Measurements from ENCODE around the gene ZNF865. TPM values are rescaled to one million over a fixed set of nuclear protein-coding genes. Genes with fewer than 3 reads are reported as not detected.
A peak's percentile ranks its signal among the peaks of the same experiment; 100 is the strongest.

ZNF865 gene
- total RNA-seq, 1 donor from 2014 or later: 21.4 TPM

DNA sequence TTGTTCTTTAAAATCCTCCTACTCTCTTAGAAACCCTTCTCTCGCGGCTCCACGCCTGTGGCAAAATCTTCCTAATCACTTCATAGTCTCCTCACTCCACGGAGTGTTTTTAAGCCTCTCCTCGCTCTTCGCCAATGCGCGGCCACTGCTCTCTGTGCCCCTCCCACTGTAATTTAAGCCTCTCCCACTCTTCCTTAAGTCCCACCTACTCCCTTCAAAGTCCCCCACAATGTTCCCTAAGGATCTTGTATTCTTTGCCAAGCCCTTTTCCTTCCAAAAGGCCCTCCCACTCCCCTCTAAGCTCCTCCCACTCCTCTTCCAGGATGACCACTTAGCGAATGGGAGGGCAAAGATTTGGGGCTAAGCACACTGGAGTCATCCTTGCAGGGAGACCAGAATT is 7.4 kb upstream of the ZNF865 start:
- TF ChIP-seq, protein P1, sequence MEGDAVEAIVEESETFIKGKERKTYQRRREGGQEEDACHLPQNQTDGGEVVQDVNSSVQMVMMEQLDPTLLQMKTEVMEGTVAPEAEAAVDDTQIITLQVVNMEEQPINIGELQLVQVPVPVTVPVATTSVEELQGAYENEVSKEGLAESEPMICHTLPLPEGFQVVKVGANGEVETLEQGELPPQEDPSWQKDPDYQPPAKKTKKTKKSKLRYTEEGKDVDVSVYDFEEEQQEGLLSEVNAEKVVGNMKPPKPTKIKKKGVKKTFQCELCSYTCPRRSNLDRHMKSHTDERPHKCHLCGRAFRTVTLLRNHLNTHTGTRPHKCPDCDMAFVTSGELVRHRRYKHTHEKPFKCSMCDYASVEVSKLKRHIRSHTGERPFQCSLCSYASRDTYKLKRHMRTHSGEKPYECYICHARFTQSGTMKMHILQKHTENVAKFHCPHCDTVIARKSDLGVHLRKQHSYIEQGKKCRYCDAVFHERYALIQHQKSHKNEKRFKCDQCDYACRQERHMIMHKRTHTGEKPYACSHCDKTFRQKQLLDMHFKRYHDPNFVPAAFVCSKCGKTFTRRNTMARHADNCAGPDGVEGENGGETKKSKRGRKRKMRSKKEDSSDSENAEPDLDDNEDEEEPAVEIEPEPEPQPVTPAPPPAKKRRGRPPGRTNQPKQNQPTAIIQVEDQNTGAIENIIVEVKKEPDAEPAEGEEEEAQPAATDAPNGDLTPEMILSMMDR (IDR thresholded peaks at IDR 0.05; ENCODE audit: unreplicated experiment): no peak
- Mint-ChIP-seq H3K4me3 (no peak overlapping the region), H3K27me3 (ENCODE audit: low read depth) (no peaks in the 10 kb centered on the region), H3K4me1 (peaks cover 16% of the 10 kb centered on the region), H3K27ac (no peak overlapping the region), H3K9me3 (peaks cover 11% of the 10 kb centered on the region), H3K36me3 (peaks cover 41% of the 10 kb centered on the region)
- no peak for DNase-seq (ENCODE audit: low spot score in 2 of 2, unreplicated experiment in 2 of 2)

DNA sequence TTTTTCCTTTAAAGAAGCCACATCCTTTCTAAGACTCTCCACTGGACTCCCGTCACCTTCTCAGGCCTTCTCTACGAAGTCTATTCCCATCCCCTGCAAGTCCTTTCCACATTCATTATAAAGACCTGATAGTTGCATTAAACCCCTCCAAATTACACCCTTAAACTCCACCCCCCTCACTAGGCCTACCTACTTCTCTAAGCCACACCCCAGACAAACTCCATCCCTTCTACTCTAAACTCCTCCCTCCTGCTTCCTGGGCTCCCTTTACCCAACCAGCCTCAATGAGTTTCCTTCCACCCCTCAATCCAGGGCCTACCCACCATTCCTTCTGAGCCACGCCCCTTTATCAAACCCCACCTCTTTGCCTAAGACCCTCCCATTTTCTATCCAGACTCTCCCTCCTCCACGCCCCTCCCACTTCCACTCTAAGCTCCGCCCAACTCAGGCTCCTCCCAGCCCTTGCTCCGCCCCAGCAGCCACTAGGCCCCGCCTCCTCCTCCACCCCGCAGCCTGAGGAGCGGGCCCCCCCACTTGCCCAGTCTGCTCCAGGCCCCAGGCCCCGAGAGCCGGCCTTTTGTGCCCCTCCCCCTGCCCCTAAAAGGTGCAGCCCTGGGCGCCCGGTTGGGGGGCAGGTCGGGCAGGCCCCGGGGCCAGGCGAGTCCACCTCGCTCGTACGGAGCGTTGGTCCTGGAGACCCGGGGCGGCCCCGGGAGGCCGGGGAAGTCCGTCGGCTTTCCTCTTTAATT is 6.6 kb upstream of the ZNF865 start:
- H3K27ac Mint-ChIP-seq: peak overlapping the region; percentile 100

DNA sequence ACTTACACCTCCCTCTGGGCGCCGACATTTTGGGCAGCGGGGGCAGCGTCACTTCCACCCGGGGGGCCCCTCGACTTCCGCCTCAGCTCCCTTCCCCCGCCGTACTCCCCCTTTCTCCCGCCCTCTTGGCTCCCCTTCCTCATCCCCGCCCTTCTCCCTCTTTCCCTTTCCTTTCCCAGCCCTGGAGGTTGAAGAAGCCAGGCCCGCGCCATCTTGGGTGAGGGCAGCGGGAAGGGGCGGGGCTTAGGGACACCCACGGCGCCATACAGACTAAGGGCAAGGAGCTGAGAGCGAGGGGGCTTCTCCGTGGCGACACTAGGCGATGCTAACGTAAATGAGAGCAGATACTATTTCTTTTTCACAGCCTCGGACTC is 6.0 kb upstream of the ZNF865 start, which contains the start of gene FIZ1:
Gene FIZ1 (minus strand): TSS at position 50 of the 374 bp plus-strand sequence. CDS start 1,652 bp downstream, outside the sequence.
- peak within 1 kb of the TSS; percentile 99 for H3K4me3 Mint-ChIP-seq
- peaks cover 36% of the 10 kb centered on the region for H3K36me3 Mint-ChIP-seq
- peak within 1 kb of the TSS; percentile 100 for H3K27ac Mint-ChIP-seq
- H3K27me3 Mint-ChIP-seq (ENCODE audit: low read depth): no peaks in the 10 kb centered on the region
- DNase-seq (ENCODE audit: low spot score in 2 of 2, unreplicated experiment in 2 of 2): peak; percentile 95 to 98
- peaks cover 19% of the 10 kb centered on the region for H3K4me1 Mint-ChIP-seq
- H3K9me3 Mint-ChIP-seq: peaks cover 11% of the 10 kb centered on the region
- TF ChIP-seq, protein P1 (IDR thresholded peaks at IDR 0.05; ENCODE audit: unreplicated experiment): no peak

More for the DNA sequence above, 6.6 kb upstream of the ZNF865 start:
- Mint-ChIP-seq H3K36me3 (peaks cover 36% of the 10 kb centered on the region), H3K4me1 (peaks cover 18% of the 10 kb centered on the region), H3K4me3 (peak overlapping the region; percentile 99), H3K27me3 (ENCODE audit: low read depth) (no peaks in the 10 kb centered on the region), H3K9me3 (peaks cover 11% of the 10 kb centered on the region)
- peak; percentile 89 to 98 for DNase-seq (ENCODE audit: low spot score in 2 of 2, unreplicated experiment in 2 of 2)
- TF ChIP-seq, protein P1 (IDR thresholded peaks at IDR 0.05; ENCODE audit: unreplicated experiment): no peak

DNA sequence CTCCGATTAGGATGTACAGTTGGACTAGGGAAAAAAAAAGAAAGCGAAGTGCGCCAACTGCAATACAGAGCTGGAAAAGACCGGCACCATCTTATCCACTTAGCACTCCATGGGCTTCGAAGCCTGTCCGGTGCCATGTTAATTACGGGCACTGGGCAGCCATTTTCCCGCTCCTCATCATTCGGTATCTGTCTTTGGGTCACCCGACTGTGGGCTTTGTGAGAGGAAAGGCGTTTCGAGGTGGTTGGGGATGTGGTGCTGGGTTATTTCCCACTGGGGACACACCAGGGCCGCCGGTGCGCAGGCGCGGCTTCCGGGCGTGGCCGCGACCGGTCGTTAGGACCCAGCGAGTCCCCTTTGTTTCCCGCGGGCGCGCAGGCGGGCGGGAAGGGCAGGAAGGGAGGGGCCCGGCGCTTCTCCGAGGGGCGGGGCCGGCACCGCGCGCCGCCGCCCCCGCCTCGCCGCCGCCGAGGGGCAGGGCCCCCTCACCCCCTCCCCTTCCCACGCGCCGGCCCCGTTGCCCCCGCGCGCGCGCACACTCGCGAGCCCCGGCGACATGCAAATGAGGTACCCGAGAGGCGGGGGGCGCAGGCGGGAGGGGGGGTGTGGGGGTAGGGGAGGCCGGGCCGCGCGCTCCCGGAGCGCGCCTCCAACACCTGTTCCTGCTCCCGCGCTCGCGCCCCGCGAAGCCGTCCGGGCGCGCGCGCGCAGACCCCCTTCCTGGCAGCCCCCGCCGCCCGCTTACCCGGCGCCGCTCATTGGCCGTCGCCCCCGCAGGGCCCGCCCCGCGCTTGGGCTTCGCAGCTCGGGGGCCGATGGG is 5.4 kb upstream of the ZNF865 start, which contains the start of gene ZNF524:
Gene ZNF524 (plus strand): TSS at position 447 of the 820 bp plus-strand sequence. CDS start 1,825 bp downstream, outside the sequence.
- no peaks in the 10 kb centered on the region for H3K27me3 Mint-ChIP-seq (ENCODE audit: low read depth)
- peak within 1 kb of the TSS; percentile 100 for H3K27ac Mint-ChIP-seq
- peaks cover 24% of the 10 kb centered on the region for H3K4me1 Mint-ChIP-seq
- H3K36me3 Mint-ChIP-seq: peaks cover 31% of the 10 kb centered on the region
- peak within 1 kb of the TSS; percentile 99 for H3K4me3 Mint-ChIP-seq
- TF ChIP-seq, protein P1 (IDR thresholded peaks at IDR 0.05; ENCODE audit: unreplicated experiment): no peak
- peaks cover 8% of the 10 kb centered on the region for H3K9me3 Mint-ChIP-seq
- peak; percentile 84 to 87 for DNase-seq (ENCODE audit: low spot score in 2 of 2, unreplicated experiment in 2 of 2)

DNA sequence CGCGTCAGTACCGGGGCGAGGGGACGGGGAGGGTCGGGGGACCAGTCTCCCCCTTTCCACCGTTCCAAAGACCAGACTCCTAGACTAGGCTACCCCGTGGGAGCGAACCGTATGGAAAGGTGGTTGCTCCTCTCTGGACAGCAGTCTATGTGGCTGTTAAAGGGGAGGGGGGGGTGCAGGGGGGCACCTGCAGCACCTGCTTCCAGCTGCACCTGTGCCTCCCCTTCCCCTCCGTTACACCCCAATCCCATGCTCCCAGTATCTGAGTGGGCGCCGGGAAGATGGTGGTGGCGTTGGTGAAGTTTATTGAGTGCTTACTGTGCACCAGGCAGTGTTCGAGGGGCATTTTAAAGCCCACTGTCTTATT is 4.8 kb upstream of the ZNF865 start:
- H3K4me1 Mint-ChIP-seq: peaks cover 24% of the 10 kb centered on the region
- H3K4me3 Mint-ChIP-seq: peak overlapping the region; percentile 71
- H3K9me3 Mint-ChIP-seq: peaks cover 2% of the 10 kb centered on the region
- peak overlapping the region; percentile 83 for H3K27ac Mint-ChIP-seq
- H3K27me3 Mint-ChIP-seq (ENCODE audit: low read depth): no peaks in the 10 kb centered on the region
- TF ChIP-seq, protein P1 (IDR thresholded peaks at IDR 0.05; ENCODE audit: unreplicated experiment): no peak
- no peak for DNase-seq (ENCODE audit: low spot score in 2 of 2, unreplicated experiment in 2 of 2)
- peaks cover 25% of the 10 kb centered on the region for H3K36me3 Mint-ChIP-seq
